IMR-90 (cell line): ENCODE results near the gene PPP1R9A. TPM values are rescaled to one million over a fixed set of nuclear protein-coding genes. Genes with fewer than 3 reads are reported as not detected.
A peak's percentile ranks its signal among the peaks of the same experiment; 100 is the strongest.

ENCODE experiments used
- ATAC-seq: fragments of 200-7000 bp; cut with Tn5 transposase; 2 replicates; pipeline ENCODE4 v1.9.1; 2020; ENCODE audit warnings: low read depth, mild to moderate bottlenecking, moderate library complexity
- BruUV-seq: library from RNA; stranded (reverse); fragments of 400-500 nt; replicated peaks from 2 replicates; lab custom pipeline; 2021; lab: Mats Ljungman, UMichigan
- CTCF ChIA-PET: fragments of 300-600 bp; formaldehyde crosslinking; extraction: SDS; loops from one replicate; lab custom pipeline; 2021; ENCODE audit warnings: antibody characterized with exemption; lab: Yijun Ruan, JAX
- POLR2A ChIA-PET: fragments of 300-600 bp; sonication (Branson Sonifier 250); formaldehyde crosslinking; loops from one replicate; lab custom pipeline; 2022; ENCODE audit warnings: antibody characterized with exemption; ENCODE audit not compliant: unreplicated experiment; lab: Charles Lee
- DNase-seq: peaks from one replicate; pipeline ENCODE4 v3.0.0; 2013
- H2AFZ ChIP-seq: replicated peaks from 2 replicates; pipeline ENCODE3; 2013; ENCODE audit warnings: low read length, mild to moderate bottlenecking; ENCODE audit not compliant: poor library complexity
- H2AK5ac ChIP-seq: 2 replicates; pipeline ENCODE4 v1.6.1; 2013; ENCODE audit warnings: low read depth, low read length, inconsistent platforms
- H2AK9ac ChIP-seq: replicated peaks from 2 replicates; pipeline ENCODE3; 2013; ENCODE audit warnings: mild to moderate bottlenecking, low read depth, low read length, moderate library complexity; ENCODE audit not compliant: poor library complexity
- H2BK120ac ChIP-seq: 2 replicates; pipeline ENCODE4 v1.6.1; 2013; ENCODE audit warnings: low read depth, low read length, inconsistent platforms
- H2BK15ac ChIP-seq: 3 replicates; pipeline ENCODE4 v1.6.1; 2013; ENCODE audit warnings: low read depth, low read length, inconsistent platforms
- H2BK20ac ChIP-seq: 2 replicates; pipeline ENCODE4 v1.6.1; 2013; ENCODE audit warnings: low read depth, mild to moderate bottlenecking, inconsistent platforms, low read length, moderate library complexity
- H2BK5ac ChIP-seq: 2 replicates; pipeline ENCODE4 v1.6.1; 2013; ENCODE audit warnings: mild to moderate bottlenecking, low read depth, low read length, inconsistent platforms; ENCODE audit not compliant: poor library complexity, severe bottlenecking
- H3K14ac ChIP-seq: replicated peaks from 2 replicates; pipeline ENCODE4 v1.6.1; 2013; ENCODE audit warnings: low read depth, low read length, inconsistent platforms
- H3K18ac ChIP-seq: 2 replicates; pipeline ENCODE4 v1.6.1; 2013; ENCODE audit warnings: low read depth, low read length, control low read depth
- H3K23ac ChIP-seq: 2 replicates; pipeline ENCODE4 v1.6.1; 2013; ENCODE audit warnings: low read depth, low read length, inconsistent platforms
- H3K27ac ChIP-seq: 2 replicates; pipeline ENCODE4 v1.5.1; 2013; ENCODE audit warnings: mild to moderate bottlenecking, control low read depth, low read length; ENCODE audit not compliant: insufficient read depth
- H3K27me3 ChIP-seq: 2 replicates; pipeline ENCODE4 v1.6.1; 2013; ENCODE audit warnings: low read length; ENCODE audit not compliant: control insufficient read depth, insufficient read depth
- H3K36me3 ChIP-seq: 2 replicates; pipeline ENCODE4 v1.6.1; 2013; ENCODE audit warnings: low read length, mixed read lengths; ENCODE audit not compliant: control insufficient read depth, insufficient read depth
- H3K4ac ChIP-seq: 2 replicates; pipeline ENCODE4 v1.6.1; 2013; ENCODE audit warnings: low read depth, low read length, inconsistent platforms
- H3K4me1 ChIP-seq: 2 replicates; pipeline ENCODE4 v1.6.1; 2013; ENCODE audit warnings: low read length, mixed read lengths; ENCODE audit not compliant: control insufficient read depth, insufficient read depth
- H3K4me2 ChIP-seq: 2 replicates; pipeline ENCODE4 v1.6.1; 2013; ENCODE audit warnings: low read depth, mild to moderate bottlenecking, control low read depth, low read length, moderate library complexity
- H3K4me3 ChIP-seq: 2 replicates; pipeline ENCODE4 v1.5.1; 2013; ENCODE audit warnings: low read depth, mild to moderate bottlenecking, control low read depth, low read length, moderate library complexity; ENCODE audit not compliant: insufficient read depth
- H3K56ac ChIP-seq: 2 replicates; pipeline ENCODE4 v1.6.1; 2013; ENCODE audit warnings: low read length, inconsistent platforms; ENCODE audit not compliant: insufficient read depth; ENCODE audit errors: extremely low read depth
- H3K79me1 ChIP-seq, 2 experiments: 2 replicates each; pipeline ENCODE4 v1.6.1; 2013; ENCODE audit warnings: low read length in 2 of 2, inconsistent platforms in 1 of 2, low read depth in 1 of 2
- H3K9ac ChIP-seq: 2 replicates; pipeline ENCODE4 v1.6.1; 2013; ENCODE audit warnings: low read depth, low read length, control low read depth
- H3K9me1 ChIP-seq: 2 replicates; pipeline ENCODE4 v1.6.1; 2013; ENCODE audit warnings: low read length, inconsistent platforms; ENCODE audit not compliant: insufficient read depth
- H3K9me3 ChIP-seq: 2 replicates; pipeline ENCODE4 v1.6.1; 2013; ENCODE audit warnings: low read length; ENCODE audit not compliant: control insufficient read depth, insufficient read depth
- H4K20me1 ChIP-seq: 2 replicates; pipeline ENCODE4 v1.6.1; 2013; ENCODE audit warnings: low read length, inconsistent platforms; ENCODE audit not compliant: insufficient read depth
- H4K5ac ChIP-seq: 2 replicates; pipeline ENCODE4 v1.6.1; 2013; ENCODE audit warnings: mild to moderate bottlenecking, low read depth, low read length, control low read depth
- H4K8ac ChIP-seq, 2 experiments: 2 replicates each; pipeline ENCODE4 v1.6.1; 2013; ENCODE audit warnings: low read depth in 2 of 2, low read length in 2 of 2, control low read depth in 1 of 2, inconsistent platforms in 1 of 2
- H4K91ac ChIP-seq: 2 replicates; pipeline ENCODE4 v1.6.1; 2013; ENCODE audit warnings: low read depth, low read length, inconsistent platforms; ENCODE audit not compliant: insufficient read depth
- CEBPB ChIP-seq: IDR thresholded peaks from 2 replicates; pipeline ENCODE4 v1.6.1; 2012; ENCODE audit warnings: low read depth, low read length, improper control_type of control experiment
- SMC3 ChIP-seq: fragments of 150-350 bp; IDR thresholded peaks from 2 replicates; pipeline ENCODE4 v1.6.1; 2016; ENCODE audit warnings: low read depth, mild to moderate bottlenecking, antibody characterized with exemption, low read length, moderate library complexity
- dilution Hi-C: fragments of 300-500 bp; cut with HindIII; formaldehyde crosslinking; loops from one replicate; pipeline ENCODE4 v1.14.3; 2018; ENCODE audit warnings: low sequenced_read_pairs; ENCODE audit not compliant: unreplicated experiment
- in situ Hi-C: fragments of 300-500 bp; cut with MboI; formaldehyde crosslinking; loops from 3 replicates; pipeline ENCODE4 v1.14.3; 2019; ENCODE audit warnings: low sequenced_read_pairs, inconsistent platforms, mixed read lengths
- intact Hi-C: fragments of 100-400 bp; cut with micrococcal nuclease; formaldehyde crosslinking; loops from 2 replicates; pipeline ENCODE4 v1.10.0; 2022
- polyA plus RNA-seq, 3 experiments: library from polyadenylated mRNA; depleted of rRNA; stranded (reverse); fragments of >200 nt; gene quantifications; 2 replicates each; pipeline ENCODE4 v1.2.3, GENCODE V29; 2012; ENCODE audit warnings: low replicate concordance in 1 of 3
- total RNA-seq: library from RNA; depleted of rRNA; stranded (reverse); fragments of >200 nt; gene quantifications from 2 replicates; pipeline ENCODE4 v1.2.3, GENCODE V29; 2012

PPP1R9A gene
- total and polyA plus RNA-seq, 2 of the 4 experiments (the other 2 are of a cell fraction) = not detected

GRCh38 chr7:95335093-95335492, 427.7 kb downstream of the PPP1R9A start:
- intact Hi-C loops = no loop called here
- Histone ChIP-seq H3K9ac (no peak overlapping the region), H3K9me1 (no peaks in the 10 kb centered on the region), H4K5ac (no peak overlapping the region), H3K36me3 (no peaks in the 10 kb centered on the region), H3K18ac (no peak overlapping the region), H2BK120ac (no peak overlapping the region), H4K91ac (no peak overlapping the region), H3K4ac (no peak overlapping the region), H2AFZ (no peak overlapping the region), H2AK5ac (no peak overlapping the region), H3K4me2 (no peak overlapping the region), H3K9me3 (no peaks in the 10 kb centered on the region), H2BK5ac (no peak overlapping the region), H3K79me1 (no peaks in the 10 kb centered on the region), H3K27me3 (no peaks in the 10 kb centered on the region), H3K4me1 (no peaks in the 10 kb centered on the region), H2BK20ac (no peak overlapping the region), H2AK9ac (no peak overlapping the region), H3K27ac (no peak overlapping the region), H2BK15ac (no peak overlapping the region), H3K23ac (no peak overlapping the region), H4K8ac (no peak overlapping the region), H3K14ac (no peak overlapping the region), H3K56ac (no peak overlapping the region), H3K4me3 (no peak overlapping the region), H4K20me1 (no peaks in the 10 kb centered on the region)
- DNase-seq (peak; percentile 22), ATAC-seq (peak; percentile 27; the same call in 1 of the 2 replicates)
- BruUV-seq = no TSS peak
- in situ Hi-C loops = no loop called here
- CTCF ChIA-PET = interaction anchor here (0.6 to 1.0 kb wide), 2 partner anchors 40 to 142 kb away, joined by 3 to 7 read pairs; no protein-coding TSS in a partner anchor
- TF ChIP-seq SMC3 (no peak), CEBPB (peak; percentile 27; the same call in 1 of the 2 replicates)
- POLR2A ChIA-PET = no interaction called here
- dilution Hi-C loops = no loop called here
